HEK293 (cell line): Measurements from ENCODE around the gene PIGM.

Source experiments
- PBX3 ChIP-seq: sonication (generic); formaldehyde crosslinking; IDR thresholded peaks from 2 replicates; pipeline ENCODE4 v1.8.1; 2022; ENCODE audit warnings: mild to moderate bottlenecking, moderate library complexity, missing genetic modification reagents
- ZBTB48 ChIP-seq: fragments of 450-650 bp; formaldehyde crosslinking; IDR thresholded peaks from 2 replicates; pipeline ENCODE4 v1.5.1; 2016; ENCODE audit warnings: missing biosample characterization, missing genetic modification characterization
- ZNF248 ChIP-seq: fragments of 450-650 bp; formaldehyde crosslinking; IDR thresholded peaks from 2 replicates; pipeline ENCODE4 v1.5.1; 2017; ENCODE audit warnings: missing biosample characterization, missing genetic modification characterization
- ZNF571 ChIP-seq: fragments of 450-650 bp; formaldehyde crosslinking; IDR thresholded peaks from 2 replicates; pipeline ENCODE4 v1.5.0; 2017; ENCODE audit warnings: missing biosample characterization, missing genetic modification characterization
- ZSCAN30 ChIP-seq: fragments of 450-650 bp; IDR thresholded peaks from 2 replicates; pipeline ENCODE4 v1.5.1; 2018; ENCODE audit warnings: missing biosample characterization, mild to moderate bottlenecking, missing genetic modification characterization, moderate library complexity
- TF ChIP-seq, protein P1 (sequence below): fragments of 450-650 bp; formaldehyde crosslinking; IDR thresholded peaks from 2 replicates; pipeline ENCODE4 v1.5.1; 2016; ENCODE audit warnings: missing biosample characterization, missing genetic modification characterization
- TF ChIP-seq, protein P2 (sequence below): fragments of 450-650 bp; formaldehyde crosslinking; IDR thresholded peaks from 2 replicates; pipeline ENCODE4 v1.5.1; 2016; ENCODE audit warnings: missing biosample characterization, missing genetic modification characterization
- TF ChIP-seq, protein P3 (sequence below): fragments of 450-650 bp; formaldehyde crosslinking; IDR thresholded peaks from 2 replicates; pipeline ENCODE4 v1.5.1; 2016; ENCODE audit warnings: missing biosample characterization, missing genetic modification characterization, low read depth

DNA sequence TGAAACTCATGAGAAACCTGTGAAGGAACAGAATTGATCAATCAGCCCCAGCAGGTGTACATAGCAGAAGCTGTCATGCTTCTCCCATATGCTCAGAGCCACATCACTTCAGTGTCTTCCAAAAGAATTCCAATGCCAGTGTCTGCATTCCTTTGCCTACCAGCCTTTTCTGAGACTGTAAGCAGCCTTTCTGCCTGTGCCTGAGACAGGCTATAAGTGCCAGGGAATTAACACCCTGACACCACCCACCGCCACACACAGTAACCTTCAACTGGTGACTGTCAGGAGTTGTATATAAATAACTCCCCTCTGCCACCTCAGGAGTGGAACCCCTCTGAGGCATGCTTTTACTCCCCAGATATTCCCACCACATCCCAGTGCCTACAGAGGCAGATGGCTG, 39.6 kb downstream of the PIGM start:
- TF ChIP-seq, protein P1, sequence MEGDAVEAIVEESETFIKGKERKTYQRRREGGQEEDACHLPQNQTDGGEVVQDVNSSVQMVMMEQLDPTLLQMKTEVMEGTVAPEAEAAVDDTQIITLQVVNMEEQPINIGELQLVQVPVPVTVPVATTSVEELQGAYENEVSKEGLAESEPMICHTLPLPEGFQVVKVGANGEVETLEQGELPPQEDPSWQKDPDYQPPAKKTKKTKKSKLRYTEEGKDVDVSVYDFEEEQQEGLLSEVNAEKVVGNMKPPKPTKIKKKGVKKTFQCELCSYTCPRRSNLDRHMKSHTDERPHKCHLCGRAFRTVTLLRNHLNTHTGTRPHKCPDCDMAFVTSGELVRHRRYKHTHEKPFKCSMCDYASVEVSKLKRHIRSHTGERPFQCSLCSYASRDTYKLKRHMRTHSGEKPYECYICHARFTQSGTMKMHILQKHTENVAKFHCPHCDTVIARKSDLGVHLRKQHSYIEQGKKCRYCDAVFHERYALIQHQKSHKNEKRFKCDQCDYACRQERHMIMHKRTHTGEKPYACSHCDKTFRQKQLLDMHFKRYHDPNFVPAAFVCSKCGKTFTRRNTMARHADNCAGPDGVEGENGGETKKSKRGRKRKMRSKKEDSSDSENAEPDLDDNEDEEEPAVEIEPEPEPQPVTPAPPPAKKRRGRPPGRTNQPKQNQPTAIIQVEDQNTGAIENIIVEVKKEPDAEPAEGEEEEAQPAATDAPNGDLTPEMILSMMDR (tag by site-specific recombination), result no peak
- TF ChIP-seq, protein P2, sequence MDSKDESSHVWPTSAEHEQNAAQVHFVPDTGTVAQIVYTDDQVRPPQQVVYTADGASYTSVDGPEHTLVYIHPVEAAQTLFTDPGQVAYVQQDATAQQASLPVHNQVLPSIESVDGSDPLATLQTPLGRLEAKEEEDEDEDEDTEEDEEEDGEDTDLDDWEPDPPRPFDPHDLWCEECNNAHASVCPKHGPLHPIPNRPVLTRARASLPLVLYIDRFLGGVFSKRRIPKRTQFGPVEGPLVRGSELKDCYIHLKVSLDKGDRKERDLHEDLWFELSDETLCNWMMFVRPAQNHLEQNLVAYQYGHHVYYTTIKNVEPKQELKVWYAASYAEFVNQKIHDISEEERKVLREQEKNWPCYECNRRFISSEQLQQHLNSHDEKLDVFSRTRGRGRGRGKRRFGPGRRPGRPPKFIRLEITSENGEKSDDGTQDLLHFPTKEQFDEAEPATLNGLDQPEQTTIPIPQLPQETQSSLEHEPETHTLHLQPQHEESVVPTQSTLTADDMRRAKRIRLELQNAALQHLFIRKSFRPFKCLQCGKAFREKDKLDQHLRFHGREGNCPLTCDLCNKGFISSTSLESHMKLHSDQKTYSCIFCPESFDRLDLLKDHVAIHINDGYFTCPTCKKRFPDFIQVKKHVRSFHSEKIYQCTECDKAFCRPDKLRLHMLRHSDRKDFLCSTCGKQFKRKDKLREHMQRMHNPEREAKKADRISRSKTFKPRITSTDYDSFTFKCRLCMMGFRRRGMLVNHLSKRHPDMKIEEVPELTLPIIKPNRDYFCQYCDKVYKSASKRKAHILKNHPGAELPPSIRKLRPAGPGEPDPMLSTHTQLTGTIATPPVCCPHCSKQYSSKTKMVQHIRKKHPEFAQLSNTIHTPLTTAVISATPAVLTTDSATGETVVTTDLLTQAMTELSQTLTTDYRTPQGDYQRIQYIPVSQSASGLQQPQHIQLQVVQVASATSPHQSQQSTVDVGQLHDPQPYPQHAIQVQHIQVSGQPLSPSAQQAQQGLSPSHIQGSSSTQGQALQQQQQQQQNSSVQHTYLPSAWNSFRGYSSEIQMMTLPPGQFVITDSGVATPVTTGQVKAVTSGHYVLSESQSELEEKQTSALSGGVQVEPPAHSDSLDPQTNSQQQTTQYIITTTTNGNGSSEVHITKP (tag by site-specific recombination), result no peak
- TF ChIP-seq ZSCAN30 (tag by site-specific recombination), result no peak
- TF ChIP-seq, protein P3, sequence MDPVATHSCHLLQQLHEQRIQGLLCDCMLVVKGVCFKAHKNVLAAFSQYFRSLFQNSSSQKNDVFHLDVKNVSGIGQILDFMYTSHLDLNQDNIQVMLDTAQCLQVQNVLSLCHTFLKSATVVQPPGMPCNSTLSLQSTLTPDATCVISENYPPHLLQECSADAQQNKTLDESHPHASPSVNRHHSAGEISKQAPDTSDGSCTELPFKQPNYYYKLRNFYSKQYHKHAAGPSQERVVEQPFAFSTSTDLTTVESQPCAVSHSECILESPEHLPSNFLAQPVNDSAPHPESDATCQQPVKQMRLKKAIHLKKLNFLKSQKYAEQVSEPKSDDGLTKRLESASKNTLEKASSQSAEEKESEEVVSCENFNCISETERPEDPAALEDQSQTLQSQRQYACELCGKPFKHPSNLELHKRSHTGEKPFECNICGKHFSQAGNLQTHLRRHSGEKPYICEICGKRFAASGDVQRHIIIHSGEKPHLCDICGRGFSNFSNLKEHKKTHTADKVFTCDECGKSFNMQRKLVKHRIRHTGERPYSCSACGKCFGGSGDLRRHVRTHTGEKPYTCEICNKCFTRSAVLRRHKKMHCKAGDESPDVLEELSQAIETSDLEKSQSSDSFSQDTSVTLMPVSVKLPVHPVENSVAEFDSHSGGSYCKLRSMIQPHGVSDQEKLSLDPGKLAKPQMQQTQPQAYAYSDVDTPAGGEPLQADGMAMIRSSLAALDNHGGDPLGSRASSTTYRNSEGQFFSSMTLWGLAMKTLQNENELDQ (tag by site-specific recombination), result no peak
- no peak for TF ChIP-seq PBX3 (CRISPR knock-in tag)
- TF ChIP-seq ZNF571 (tag by site-specific recombination), result no peak
- TF ChIP-seq ZBTB48 (tag by site-specific recombination), result no peak
- TF ChIP-seq ZNF248, result no peak
